Measurements from ENCODE around the gene TMEM132C.

TMEM132C gene

DNA sequence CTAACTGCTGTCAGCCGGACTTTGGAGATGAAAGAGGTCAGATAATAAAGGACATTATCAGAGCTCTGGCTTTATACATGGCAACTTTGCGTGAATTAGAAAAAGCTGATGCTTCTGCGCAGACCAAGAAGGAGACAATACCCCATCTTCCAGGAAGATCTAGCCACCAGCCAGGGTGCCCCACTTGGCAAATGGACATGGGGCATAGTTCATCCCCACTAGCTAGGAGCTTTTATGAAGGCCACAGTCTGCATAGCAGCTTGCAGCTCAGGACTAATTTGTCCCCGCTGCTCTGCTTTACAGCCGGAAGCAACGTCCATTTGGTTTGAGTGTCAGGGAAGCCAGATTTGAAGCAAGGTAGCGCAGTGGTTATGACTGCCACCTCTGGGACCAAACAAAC, 101.0 kb downstream of the TMEM132C start:
- no peak for TF ChIP-seq JUND (IDR thresholded peaks at IDR 0.05; ENCODE audit: low read depth)
- no peak for DNase-seq (ENCODE audit: low read depth in 1 of 2, low spot score in 1 of 2)
- in situ Hi-C loops (cut with HindIII; ENCODE audit: low pct_unique_long_range_greater_than_20kb, low sequenced_read_pairs) = no loop called here

DNA sequence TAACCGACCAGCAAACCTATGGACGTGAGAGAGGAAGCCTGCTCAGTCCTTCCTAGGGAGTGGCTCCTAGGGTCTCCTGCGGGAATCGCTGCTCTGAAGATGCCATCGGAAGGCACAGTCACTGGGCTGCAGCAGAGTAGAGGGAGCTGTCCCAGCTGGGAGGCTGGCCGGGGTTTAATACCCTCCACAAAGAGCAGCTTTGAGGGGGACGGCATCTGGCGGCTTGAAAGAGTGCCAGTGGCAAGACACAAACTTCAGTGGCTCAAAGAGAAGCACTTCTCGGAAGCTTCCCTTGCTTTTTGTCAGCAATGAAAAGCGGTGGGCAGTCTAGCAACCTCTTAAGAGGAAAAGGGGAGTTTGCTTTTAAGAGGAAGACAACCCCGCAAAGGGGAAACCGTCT, 114.6 kb downstream of the TMEM132C start:
- no peak for TF ChIP-seq JUND (IDR thresholded peaks at IDR 0.05; ENCODE audit: low read depth)
- in situ Hi-C loops (cut with HindIII; ENCODE audit: low pct_unique_long_range_greater_than_20kb, low sequenced_read_pairs) = no loop called here
- DNase-seq (ENCODE audit: low read depth in 1 of 2, low spot score in 1 of 2) = no peak

GRCh38 chr12:128381946-128382345, 115.0 kb downstream of the TMEM132C start:
- no peak for TF ChIP-seq JUND (IDR thresholded peaks at IDR 0.05; ENCODE audit: low read depth)
- no peak for DNase-seq (ENCODE audit: low read depth in 1 of 2, low spot score in 1 of 2)
- in situ Hi-C loops (cut with HindIII; ENCODE audit: low pct_unique_long_range_greater_than_20kb, low sequenced_read_pairs) = no loop called here

DNA sequence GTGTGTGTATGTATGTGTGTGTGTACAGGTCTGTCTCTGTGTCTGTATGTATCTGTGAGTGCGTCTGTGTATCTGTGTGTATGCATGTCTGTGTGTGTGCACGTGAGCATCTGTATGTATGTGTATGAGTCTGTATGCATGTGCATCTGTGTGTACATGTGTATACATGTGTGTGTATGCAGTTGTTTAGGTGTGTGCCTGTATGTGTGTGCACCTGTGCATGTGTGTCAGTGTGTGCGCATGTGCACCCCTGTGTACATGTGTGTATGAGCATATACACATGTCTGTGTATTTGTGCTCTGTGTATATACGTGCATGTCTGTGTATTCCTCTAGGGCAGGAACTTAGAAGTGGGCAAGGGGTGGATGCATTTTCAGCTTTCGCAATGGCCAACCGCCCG, 116.0 kb downstream of the TMEM132C start:
- TF ChIP-seq JUND (IDR thresholded peaks at IDR 0.05; ENCODE audit: low read depth) = no peak
- in situ Hi-C loops (cut with HindIII; ENCODE audit: low pct_unique_long_range_greater_than_20kb, low sequenced_read_pairs) = no loop called here
- no peak for DNase-seq (ENCODE audit: low read depth in 1 of 2, low spot score in 1 of 2)

DNA sequence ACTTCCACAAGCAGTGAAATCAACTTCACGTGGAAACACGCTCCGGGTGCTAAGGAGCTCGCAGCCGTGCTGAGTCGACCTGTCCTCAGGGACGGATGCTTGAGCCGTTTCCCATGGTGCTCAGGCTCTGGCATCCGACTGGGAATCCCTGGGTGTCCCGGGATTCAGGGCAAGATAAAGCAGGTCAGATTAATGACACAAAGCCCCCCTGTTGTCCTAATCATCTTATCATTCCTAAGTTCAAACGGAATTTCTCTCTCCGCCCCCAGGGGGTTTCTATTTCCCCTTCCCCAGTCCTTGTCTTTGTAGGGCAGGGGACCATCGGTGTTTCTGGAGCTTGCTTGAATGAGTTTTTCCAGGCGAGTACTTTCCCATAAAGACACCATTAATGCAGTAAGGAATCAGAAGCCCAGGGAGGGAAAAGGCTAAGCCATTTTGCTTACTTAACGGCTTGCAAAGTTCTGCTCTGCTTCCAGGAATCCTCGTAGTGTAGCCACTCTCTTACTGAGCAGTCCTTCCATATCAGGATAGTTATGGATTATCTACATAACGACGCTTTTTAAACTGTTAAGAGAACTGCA, 116.5 kb downstream of the TMEM132C start:
- no peak for TF ChIP-seq JUND (IDR thresholded peaks at IDR 0.05; ENCODE audit: low read depth)
- in situ Hi-C loops (cut with HindIII; ENCODE audit: low pct_unique_long_range_greater_than_20kb, low sequenced_read_pairs) = no loop called here
- no peak for DNase-seq (ENCODE audit: low read depth in 1 of 2, low spot score in 1 of 2)

DNA sequence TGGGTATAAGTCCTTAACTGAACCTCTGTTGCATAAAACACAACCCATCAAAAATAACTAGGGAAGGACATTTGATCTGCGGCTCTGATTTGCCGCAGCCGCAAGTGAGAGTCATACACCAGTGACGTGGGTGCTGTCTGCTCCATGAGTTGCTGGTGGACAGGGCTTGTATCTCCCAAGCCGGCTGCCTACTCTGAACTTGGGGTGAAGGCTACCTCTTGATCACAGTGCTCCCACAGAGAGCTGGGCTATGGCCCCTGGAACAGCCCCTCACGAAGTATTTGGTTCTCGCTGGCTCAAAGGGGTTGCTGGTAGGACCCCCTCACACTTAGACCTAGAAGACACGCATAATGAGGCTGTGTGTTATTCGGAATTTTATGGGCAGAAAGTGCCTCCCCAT, 118.8 kb downstream of the TMEM132C start:
- no peak for DNase-seq (ENCODE audit: low read depth in 1 of 2, low spot score in 1 of 2)
- in situ Hi-C loops (cut with HindIII; ENCODE audit: low pct_unique_long_range_greater_than_20kb, low sequenced_read_pairs) = no loop called here
- TF ChIP-seq JUND (IDR thresholded peaks at IDR 0.05; ENCODE audit: low read depth) = no peak

DNA sequence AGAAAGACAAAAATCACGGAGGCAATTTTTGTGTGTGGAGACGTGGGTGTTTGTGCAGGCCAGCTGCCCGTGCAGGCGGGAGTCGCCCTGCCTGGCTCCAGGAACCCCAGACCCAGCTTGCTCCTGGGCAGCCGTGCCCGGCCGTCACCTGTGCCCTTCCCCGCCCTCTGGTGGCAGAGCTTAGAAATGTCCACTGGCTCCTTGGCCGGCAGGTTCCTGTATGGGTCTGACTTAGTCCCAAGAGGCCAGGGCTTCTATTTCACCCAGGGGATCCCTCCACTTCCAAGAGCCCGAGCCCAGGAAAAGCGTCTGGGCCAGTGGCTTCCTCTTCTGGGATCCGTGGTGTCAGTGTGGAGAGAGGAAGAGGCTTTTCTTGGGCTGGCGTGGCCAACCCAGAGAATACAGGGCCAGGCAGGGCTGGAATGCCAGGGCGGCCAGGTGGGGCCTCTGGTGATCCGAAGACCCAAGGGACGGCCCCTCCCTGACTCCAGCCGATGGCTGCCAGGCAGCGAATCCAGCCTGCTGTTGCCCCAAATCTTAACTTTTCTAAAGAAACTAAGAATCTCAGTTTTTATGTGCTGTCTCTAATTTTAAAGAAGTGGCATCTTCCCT, 120.9 kb downstream of the TMEM132C start:
- peak; percentile 48 to 58 for DNase-seq (ENCODE audit: low read depth in 1 of 2, low spot score in 1 of 2)
- no peak for TF ChIP-seq JUND (IDR thresholded peaks at IDR 0.05; ENCODE audit: low read depth)
- in situ Hi-C loops (cut with HindIII; ENCODE audit: low pct_unique_long_range_greater_than_20kb, low sequenced_read_pairs) = no loop called here

DNA sequence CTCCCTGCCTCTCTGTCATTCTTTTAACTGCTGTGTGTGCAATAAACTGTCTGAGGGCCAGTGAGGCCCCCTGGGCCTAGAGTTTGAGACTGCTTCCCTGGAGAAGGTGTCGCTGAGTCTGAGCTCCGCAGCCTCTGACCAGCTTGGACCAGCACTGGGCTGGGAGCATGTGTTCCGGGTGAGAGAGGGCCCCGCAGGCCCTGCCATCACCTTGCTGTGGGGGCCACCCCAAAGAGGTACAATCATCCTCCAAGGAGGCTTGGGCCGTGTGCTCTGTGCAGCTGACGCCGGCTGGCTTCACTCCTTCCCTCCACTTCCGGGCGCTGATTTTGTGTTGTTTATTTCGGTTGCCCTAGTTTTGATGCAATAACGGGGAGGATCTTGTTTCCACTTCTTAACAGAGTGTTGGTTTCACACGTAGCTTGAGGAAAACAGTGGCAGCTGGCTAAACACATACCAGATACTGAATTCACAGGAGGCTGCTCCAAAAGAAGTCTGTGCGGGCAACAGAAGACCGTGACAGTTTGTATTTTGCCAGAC, 121.6 kb downstream of the TMEM132C start:
- in situ Hi-C loops (cut with HindIII; ENCODE audit: low pct_unique_long_range_greater_than_20kb, low sequenced_read_pairs) = no loop called here
- no peak for DNase-seq (ENCODE audit: low read depth in 1 of 2, low spot score in 1 of 2)
- TF ChIP-seq JUND (IDR thresholded peaks at IDR 0.05; ENCODE audit: low read depth) = no peak

GRCh38 chr12:128393346-128393745, 126.4 kb downstream of the TMEM132C start:
- in situ Hi-C loops (cut with HindIII; ENCODE audit: low pct_unique_long_range_greater_than_20kb, low sequenced_read_pairs) = no loop called here
- no peak for DNase-seq (ENCODE audit: low read depth in 1 of 2, low spot score in 1 of 2)
- no peak for TF ChIP-seq JUND (IDR thresholded peaks at IDR 0.05; ENCODE audit: low read depth)

DNA sequence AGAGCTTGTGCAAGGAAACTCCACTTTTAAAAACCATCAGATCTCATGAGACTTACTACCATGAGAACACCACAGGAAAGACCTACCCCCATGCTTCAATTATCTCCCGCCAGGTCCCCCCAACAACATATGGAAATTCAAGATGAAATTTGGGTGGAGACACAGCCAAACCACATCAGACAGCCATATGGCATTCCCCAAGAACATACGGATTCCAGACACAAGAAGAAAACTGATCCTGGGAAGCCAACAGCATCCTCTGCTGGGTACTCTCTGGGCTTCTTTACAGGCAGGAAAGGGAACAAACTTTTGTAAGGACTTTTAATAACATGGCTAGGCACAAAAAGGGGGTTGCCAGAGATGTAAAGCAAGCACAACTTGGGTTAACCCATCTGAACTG, 127.2 kb downstream of the TMEM132C start:
- in situ Hi-C loops (cut with HindIII; ENCODE audit: low pct_unique_long_range_greater_than_20kb, low sequenced_read_pairs) = no loop called here
- no peak for TF ChIP-seq JUND (IDR thresholded peaks at IDR 0.05; ENCODE audit: low read depth)
- DNase-seq (ENCODE audit: low read depth in 1 of 2, low spot score in 1 of 2) = no peak

DNA sequence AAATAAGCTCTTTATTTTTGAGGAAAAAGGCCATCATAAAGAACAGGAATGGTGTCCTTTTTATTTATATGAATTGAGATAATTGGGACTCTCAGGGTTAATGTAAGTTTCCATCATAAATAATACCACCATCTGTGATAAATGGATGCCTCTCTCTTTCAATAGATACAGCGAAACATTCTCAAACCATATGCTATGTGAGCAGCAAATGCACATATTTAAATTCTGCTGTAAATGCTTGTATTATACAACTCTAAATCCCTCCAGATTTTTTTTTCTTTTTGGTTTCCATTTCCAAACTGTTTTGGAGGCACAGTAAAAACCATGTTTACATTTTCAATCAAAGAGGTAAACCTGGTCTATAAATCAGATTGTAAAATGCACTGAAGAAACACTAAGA, 132.3 kb downstream of the TMEM132C start:
- no peak for TF ChIP-seq JUND (IDR thresholded peaks at IDR 0.05; ENCODE audit: low read depth)
- in situ Hi-C loops (cut with HindIII; ENCODE audit: low pct_unique_long_range_greater_than_20kb, low sequenced_read_pairs) = no loop called here
- no peak for DNase-seq (ENCODE audit: low read depth in 1 of 2, low spot score in 1 of 2)

DNA sequence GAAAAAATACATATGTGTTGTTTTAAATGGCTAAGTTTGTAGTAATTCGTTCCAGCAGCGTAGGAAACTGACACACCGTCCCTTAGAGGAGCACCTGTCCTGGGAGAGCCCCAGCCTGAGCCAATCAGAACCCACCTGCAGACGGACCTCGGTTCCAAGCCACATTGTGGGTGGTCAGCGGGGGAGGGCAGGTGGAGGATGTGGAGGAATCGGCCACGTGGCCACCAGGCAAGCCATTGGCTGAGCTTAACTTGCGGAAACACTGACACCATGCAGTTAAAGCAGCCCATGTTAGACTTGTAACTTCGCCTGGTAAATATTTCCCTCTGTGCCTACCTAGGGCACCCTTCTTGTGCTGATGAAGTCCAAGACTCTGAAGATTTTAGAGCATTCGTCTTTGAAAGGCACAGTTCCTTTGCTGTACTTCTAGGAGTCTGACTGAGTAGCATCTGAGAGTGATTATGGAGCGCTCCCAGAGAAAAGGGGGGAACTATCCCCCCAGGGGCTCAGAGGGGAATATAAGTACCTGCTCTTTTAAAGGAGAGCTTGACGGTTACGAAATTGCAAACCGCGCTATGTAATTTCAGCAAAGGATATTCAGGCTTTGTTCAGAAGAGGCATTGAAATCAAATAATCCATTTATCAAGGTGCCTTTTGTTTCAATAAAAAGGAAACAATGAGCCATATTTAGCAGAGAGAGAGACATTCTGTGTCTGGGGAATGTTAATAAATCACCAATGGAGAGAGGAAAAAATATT, 135.7 kb downstream of the TMEM132C start:
- no peak for DNase-seq (ENCODE audit: low read depth in 1 of 2, low spot score in 1 of 2)
- TF ChIP-seq JUND (IDR thresholded peaks at IDR 0.05; ENCODE audit: low read depth) = no peak
- in situ Hi-C loops (cut with HindIII; ENCODE audit: low pct_unique_long_range_greater_than_20kb, low sequenced_read_pairs) = no loop called here

GRCh38 chr12:128408669-128409068, 141.7 kb downstream of the TMEM132C start:
- no peak for DNase-seq (ENCODE audit: low read depth in 1 of 2, low spot score in 1 of 2)
- in situ Hi-C loops (cut with HindIII; ENCODE audit: low pct_unique_long_range_greater_than_20kb, low sequenced_read_pairs) = no loop called here

More at GRCh38 chr12:128408669-128409068, 141.7 kb downstream of the TMEM132C start:
- TF ChIP-seq JUND (IDR thresholded peaks at IDR 0.05; ENCODE audit: low read depth) = no peak
